Measurements from ENCODE around the gene CIB4.
"Not testable (repeated sequence)": the region's sequence is repeated elsewhere in the genome, so short reads cannot be mapped to it uniquely, and the experiment has no call there.

Gene CIB4

DNA sequence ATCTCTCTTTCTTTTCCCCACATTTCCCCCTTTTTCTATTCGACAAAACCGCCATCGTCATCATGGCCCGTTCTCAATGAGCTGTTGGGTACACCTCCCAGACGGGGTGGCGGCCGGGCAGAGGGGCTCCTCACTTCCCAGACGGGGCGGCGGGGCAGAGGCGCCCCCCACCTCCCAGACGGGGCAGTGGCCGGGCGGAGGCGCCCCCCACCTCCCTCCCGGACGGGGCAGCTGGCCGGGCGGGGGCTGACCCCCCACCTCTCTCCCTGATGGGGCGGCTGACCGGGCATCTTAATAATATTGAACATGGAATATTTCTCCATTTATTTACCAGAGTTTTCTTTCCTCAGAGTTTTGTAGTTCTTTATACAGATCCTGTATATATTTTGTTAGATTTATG, 24.1 kb upstream of the CIB4 start:
- DNase-seq = not testable (repeated sequence)

DNA sequence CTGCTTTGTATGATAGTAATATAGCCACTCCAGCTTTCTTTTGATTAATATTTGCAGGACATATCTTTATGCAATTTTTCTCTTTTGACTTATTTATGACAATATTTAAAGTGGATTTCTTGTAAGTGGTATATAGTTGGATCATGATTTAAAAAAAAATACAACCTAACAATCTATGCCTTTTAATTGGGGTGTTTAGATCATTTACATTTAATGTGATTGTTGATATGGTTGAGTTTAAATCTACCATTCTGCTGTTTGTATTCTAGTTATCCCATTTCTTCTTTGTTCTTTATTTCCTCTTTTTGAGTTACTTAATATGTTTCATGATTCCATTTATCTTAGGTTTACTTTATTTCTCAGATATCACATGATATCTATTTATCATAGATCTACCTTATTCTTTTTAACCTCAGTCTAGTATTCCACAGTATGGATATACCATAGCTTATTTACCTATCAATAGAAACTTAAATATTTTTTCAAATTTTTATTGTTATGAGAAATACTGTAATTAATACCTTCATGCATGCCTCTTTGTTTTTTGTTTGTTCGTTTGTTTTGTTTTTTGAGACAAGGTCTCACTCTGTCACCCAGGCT, 19.3 kb upstream of the CIB4 start:
- DNase-seq = no peak

DNA sequence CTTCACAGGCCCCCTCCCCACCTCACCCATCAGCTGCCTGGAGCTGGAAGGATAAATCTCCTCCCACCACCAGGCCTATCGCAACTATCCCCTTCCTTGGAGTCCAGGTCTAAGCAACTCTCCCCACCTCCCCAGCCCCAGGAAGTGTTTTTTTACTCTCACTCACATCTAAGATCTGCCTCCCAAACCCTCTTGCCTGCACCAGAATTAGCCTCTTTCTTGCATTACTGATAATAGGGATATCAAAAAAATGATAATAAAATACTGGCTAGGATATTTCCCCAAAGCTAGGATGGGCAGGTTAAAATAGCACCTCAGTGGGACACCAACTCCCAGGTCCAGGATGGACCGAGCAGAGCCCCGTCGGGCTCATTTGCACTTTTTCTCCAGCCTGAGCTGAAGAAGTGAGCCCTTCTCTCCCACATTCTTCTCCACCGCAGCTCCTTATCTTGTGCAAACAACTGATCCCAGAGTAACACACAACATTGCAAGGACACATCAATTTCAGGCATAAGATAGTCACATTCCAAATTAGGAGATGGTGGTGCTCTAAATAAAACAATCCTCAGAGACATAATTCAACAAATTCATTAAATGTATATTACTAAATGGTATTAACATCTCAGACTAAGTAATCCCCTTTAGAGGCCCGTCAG, 17.7 kb upstream of the CIB4 start:
- no peak for DNase-seq

DNA sequence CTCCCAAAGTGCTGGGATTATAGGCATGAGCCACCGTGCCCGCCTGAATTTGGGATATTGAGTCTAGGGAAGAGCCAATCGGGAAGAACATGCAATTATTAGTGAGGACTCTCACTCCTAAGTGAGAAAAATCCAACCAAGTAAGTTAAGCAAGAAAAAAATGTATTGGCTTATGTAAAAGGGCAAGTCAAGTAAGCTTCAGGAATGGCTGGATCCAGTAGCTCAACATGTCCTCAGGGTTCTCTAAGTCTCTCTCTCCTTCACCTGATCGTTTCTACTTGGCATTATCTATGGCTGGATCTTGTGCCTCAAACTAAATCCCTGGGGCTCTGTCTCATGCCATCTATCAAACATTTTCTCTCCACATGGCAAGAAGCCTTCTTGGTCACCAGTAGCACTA, 16.1 kb upstream of the CIB4 start:
- DNase-seq = no peak

DNA sequence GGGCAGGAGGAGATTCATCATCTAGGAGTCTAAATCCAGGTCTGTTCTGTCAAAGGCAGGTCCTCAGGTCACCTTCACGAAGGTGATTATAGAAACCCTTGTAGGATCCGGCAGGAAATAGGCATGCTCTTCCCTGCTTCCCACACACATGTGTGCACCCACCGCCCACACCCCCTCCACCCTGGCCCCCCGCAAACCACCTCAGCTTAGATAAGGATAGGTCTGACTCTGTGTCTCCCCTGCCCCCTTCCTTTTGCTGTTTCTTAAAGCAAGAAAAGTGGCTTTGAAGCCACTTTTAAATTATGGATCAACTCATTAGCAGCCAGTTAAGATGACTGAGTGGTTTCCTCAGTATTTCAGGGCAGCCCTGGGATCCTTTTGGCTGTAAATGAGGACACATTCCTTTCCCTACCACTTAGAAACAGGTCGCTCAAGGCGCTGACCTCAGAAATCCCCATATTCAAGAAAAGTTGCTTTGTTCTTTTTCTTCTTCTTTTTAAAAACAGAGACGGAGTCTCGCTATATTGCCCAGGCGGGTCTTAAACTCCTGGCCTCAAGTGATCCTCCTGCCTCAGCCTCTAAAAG, 14.5 kb upstream of the CIB4 start:
- no peak for DNase-seq

DNA sequence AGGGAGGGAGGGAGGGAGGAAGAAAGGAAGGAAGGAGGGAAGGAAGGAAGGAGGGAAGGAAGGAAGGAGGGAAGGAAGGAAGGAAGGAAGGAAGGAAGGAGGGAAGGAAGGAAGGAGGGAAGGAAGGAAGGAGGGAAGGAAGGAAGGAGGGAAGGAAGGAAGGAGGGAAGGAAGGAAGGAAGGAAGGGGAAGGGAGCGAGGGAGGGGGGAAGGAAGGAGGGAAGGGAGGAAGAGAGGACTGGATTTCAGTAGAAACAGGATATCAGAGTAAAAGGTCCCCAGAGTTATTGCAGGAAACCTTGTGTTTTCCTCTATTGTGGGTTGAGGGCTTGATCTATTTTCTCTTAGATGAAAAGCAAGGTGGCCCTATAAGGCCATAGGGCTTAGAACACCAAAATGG, 14.0 kb upstream of the CIB4 start:
- not testable (repeated sequence) for DNase-seq

DNA sequence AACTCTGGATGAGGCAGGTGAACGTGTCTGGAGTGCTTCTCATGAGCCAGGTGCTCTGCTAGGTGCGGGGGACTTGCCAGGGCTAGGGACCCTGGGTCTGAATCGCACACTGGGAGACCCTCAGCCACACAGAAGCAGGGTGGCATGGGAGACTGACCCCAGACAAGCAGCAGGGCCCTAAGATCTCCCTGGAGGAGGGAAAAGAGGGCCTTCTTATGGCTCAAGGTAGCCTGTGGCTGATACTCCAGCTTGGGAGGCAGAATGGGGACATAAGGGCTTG, 12.8 kb upstream of the CIB4 start:
- no peak for DNase-seq

DNA sequence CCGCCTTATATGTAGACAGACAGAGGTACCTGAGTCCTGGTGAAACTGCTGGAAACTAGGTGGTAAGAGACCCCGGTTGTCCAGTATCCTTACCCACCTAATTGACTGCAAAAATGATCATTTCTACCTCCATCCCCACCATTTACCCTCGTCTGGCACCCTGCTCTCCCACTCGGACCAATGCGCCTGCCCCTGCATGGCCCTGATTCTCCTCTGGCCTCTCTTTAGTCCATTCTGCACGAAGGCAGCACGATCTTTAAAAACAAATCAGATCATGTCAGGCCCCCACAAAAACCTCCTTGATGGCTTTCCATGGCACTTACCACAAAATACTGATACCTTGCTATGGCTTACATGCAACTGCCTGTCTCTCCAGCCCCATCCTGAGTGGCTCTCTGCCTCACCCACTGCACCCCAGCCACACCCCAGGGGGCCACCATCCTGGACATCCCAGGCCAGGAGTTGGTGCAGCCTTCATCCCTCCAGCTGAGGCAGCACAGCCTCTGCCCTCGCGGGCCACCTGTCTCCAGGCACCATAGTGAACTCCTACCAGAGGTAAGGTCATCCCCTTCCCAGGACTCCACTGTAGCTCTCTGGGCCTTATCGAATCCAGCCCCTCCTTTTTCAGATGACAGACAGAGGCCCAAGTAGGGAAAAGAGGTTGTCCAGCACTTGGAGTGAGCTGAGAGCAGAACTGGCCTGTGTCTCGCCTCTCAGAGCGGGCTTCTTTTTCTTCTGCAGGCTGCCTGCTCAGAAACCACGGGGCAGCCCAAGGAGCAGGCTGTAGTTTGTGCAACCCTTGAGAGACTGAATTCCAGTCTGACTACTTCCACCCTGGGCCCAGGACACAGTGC, 12.3 kb upstream of the CIB4 start:
- DNase-seq = no peak

DNA sequence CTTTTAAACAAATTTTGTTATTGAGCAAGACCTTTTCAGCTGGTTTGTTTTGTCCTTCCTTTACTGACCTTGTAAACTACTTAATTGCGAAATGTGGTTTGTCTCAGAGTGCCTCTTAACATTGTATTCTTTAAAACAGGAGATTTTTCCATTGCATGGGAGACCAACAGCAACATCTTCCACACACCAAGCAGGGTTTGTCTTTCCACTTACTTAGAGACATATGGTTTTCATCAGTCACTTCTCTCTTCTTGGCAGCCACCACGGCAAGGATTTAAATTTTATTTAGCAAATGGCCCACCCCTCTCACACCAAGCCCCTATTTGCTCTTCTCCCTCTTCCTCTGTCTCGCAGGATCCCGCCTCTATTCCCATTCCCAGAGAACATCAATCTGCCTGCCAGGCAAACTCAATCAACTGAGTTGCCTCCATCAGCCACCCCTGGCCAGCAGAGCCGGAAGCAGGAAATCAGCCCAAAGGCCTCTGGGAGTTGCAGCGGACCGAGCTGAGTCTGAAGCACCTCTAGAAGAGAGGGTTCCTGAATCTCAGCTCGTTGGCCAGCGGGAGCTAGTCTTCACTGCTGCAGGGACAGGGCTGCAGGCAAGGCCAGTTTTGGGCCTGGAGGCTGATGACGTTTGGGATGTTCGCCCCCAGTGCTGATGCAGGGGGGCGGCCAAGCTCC, 11.3 kb upstream of the CIB4 start:
- no peak for DNase-seq

DNA sequence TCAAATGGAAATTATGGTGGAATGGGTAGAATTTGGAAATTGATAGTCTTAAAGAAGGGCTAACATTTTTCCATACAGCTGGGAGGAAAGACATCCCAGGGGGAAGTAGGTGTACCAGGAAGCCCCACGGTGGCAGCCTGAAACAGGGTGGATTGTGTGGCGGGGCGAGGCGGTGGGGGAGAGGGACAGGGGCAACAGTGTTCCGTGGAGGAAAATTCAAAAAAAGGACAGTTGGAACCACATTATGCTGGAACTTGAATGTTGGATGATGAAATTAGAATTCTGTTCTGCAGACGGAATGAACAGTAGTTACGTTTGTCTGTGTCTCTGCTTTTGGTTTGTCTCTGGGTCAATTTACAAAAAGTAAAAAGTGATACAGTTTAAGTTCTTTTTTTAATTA, 10.6 kb upstream of the CIB4 start:
- DNase-seq = no peak

DNA sequence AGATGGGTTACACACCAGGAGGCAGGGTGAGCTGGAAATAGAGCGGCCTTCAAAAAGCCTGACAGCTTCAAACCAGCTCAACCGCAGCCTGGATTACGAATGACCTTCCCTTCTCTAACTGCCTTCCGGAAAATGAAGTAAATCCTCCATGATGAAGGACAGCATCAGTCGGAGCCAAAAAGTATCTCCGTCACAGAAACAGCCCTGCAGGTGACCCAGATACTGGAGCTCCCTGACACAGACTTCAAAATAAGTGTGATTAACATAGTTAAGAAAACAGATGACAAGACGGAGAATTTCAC, 10.3 kb upstream of the CIB4 start:
- DNase-seq = no peak

DNA sequence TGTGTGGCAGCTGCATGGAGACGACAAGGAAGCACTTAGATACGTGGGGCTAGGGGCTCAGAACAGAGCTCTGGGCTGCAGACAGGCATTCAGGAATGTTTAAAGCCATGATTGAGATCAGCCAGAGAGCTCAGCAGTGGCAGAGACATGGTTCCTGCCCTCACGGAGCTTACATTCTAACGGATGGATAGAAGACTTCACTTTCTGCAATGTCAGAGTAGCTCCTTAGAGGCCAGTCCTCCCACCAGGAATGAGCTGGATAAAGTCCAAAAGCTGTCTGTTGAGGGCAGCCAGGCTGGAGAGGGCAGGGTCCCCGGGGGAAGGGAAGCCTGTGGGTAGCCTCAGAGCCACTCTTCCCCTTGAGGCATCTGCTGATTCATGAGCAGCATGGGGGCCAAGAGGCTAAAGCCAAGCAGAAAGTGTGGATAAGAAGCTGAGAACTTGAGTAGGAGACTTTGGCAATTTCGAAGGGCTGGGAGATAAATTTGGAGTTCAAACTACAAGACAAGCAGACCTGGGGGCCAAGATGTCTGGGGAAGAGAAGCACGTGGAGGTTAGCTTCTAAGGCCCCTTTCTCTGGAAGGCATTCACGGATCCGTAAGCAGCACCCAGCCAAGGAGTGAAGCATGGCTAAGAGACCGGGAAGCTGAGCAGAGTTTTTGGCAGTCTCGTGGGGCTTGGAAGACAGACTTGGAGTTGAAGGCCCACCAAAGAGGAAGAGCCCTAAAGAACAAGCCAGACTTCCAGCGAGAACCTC, 9.7 kb upstream of the CIB4 start:
- DNase-seq = no peak

DNA sequence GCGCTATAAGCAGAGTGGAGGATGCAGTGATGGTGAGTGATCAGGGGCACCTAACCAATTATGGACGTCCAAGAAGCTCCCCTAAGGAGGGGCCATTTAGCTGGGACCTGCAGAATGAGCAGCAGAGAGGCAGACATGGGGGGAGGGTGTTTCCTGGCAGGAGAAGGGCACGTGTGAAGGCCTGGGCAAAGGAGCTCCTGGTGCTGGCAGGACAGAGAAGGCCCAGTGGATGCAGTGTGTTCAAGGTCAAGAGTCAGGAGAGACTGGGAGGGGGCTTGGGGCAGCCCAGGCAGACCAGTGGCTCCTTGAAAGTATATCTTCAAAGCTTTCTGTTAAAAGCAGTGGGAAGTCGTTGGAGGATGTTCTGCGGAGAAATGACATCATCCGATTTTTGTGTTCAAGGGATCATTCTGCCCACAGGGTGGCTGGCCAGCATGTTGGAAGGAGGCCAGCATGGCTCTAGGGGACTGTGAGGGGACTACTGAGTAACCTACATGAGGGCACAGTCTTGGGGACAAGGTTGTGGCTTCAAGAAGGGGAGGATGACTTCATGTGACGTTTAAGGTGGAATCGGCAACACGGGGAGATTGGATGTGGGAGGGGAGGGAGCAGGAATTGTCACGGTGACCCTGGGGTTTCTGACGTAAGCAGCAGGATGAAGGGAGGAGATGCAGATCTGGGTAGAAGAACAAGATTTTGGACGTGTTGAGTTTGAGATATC, 9.0 kb upstream of the CIB4 start:
- no peak for DNase-seq

DNA sequence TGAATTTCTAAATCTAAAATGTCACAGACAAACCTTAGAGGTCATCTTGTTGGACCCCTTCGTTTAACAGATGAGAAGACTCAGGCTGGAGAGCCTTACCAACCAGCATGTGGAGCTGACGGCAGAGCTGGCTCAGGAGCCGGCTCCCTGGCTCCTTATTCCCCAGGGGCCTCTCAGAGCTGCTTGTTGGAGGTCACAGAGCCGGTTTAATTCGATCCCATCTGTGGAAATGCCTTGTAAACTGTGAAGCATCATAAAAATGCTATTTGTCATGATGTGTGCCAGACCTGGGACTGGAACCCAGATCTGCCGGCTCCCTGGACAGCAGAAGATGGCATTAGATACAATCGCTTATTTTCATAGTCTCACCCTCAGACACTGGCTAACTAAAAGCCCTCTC, 8.2 kb upstream of the CIB4 start:
- no peak for DNase-seq

DNA sequence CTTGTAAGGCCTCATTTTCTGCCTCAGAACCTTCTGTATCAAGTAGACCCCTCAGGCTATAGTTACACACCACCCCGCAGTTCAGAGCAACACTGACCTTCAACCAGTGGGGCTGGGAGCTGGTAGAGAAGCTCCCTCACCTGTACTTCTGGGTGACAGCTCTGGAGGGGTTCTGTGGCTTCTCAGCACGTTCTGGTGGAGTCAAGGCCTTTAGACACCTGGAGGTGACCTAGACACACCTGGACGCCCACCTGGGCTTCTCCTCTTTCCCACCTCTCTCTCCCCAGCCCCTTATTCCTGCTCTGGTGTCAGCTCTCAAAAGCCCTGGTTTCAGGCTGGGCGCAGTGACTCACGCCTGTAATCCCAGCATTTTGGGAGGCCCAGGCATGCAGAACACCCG, 7.3 kb upstream of the CIB4 start:
- DNase-seq = no peak

DNA sequence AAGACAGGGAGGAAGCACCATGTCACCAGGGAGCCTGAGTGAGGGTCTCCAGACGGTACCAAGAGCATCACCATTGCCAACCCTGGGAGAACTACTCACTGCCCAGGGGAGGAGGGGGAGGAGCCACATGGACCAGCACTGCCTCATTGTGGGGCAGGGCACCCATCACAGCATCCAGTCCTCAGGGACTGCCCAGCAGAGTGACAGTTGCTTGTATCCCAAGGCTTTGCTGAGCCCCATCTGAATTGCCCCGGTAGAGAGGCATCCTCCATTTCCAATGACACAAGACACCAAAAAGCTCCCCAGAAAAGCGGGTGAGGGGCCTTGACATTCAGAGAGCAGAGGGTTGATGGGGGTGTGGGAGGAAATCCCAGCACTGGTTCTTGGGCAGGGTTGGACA, 6.8 kb upstream of the CIB4 start:
- DNase-seq = no peak

DNA sequence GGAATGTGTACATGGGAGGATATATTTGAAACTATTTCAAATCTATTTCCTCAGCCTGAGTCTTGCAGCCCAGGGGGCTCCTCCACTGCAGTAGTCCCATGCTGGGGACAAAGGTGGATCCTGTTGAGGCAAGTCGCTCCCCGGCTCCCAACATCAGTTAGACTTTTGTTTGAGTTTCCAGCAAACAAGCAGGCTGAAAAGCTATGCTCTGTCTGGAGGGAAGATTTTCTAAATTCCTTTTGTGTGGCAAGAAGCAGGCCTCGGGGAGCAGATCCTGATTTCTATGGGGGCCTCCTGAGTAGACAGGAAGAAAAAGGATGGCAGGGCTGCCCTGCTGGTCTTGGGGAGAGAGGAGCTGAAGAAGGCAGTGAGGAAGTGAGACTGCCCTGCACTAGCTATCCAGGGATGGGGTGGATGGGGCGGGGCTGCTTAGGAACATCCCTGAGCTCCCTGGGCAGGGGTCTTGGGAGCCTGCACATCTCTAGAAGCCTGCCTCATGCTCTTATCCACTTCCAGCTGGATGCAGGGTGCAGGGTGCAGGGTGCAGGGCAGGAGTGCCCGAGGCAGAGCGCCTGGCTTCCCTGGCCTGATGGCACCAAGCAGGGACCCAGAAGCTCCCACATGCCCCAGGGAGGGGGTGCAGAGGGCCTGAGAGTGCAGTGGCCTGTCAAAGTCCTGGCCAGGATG, 6.0 kb upstream of the CIB4 start:
- DNase-seq = no peak

DNA sequence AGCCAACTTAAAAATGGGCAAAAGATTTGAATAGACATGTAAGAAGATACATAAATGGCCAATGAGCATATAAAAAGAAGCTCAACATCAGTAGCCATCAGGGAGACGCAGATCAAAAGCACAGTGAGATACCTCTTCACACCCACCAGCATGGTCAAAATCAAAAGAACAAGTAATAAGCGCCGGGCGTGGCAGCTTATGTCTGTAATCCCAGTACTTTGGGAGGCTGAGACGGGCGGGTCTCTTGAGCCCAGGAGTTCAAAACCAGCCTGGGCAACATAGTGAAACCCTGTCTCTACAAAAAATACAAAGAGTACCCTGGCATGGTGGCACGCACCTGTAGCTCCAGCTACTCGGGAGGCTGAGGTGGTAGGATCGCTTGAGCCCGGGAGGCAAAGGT, 4.6 kb upstream of the CIB4 start:
- no peak for DNase-seq

DNA sequence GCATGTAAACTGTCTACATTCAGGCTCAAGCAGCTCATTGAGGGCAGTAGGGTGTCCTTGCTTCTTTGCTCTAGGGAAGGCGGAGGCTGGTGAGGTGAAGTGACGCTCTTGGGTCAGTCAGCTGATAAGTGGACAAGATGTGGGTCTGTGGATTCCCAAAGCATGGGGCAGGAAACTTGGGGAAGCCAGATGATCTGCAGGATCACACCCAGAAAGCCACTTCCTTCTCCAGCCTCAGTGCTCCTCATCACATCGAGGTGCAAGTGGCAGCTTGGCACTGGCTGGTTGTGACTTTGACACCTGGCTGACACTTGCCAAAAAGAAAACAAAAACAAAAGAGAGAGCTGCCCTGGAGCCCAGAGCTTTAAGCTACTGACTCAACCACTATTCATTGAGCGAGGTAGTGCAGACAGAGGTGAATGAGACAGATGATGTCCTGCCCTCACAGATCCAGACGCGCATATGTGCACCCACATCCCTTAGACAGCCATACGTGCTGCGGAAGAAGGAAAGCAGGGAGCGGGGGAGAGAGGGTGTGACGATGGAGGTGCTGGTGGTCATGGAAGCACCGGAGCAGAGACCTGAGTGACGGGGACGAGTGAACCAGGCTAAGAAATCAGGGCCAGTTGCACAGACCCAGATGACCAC, 3.1 kb upstream of the CIB4 start:
- no peak for DNase-seq

DNA sequence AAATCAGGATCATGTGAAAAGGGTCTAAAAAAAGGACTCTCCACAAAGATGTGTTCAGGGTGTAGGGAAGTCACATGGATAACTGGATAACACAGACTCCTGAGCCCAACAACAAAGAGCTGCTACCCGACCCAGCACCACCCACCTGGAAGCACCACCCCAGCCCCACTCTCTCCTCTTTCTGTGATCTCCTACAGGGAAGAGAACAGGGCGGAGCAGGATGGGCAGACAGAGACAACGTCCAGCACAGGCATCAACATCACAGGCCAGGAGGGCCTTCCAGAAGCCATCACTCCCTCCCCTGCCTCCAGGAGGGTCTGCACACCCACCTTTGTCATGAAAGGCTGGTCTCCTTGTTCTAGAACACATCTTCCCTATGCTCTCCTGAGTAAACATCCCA, 1.3 kb upstream of the CIB4 start:
- no peak for DNase-seq

DNA sequence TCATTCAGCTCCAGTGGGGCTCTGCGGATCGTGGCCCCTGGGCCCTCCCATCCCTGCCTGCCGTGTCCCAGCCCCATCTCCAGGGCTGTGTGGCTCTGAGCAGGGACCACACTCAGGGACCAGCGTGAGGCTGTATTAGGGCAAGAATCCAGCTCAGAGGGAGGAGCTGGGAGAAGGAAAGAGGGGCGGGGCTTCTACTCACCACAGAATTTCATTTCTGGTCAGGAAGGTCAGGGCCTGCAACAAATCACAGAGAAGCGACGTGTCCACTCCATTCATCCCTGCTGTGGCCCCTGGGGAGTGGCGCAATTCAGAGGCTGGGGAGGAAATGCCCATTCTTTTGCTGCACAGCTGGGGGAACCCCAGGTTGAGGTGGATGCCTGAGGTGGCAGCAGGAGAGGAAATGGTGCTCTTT, 828 bp downstream of the CIB4 start:
- DNase-seq = no peak
